OCI-LY7 (cell line): Measurements from ENCODE around the gene PTPN12. TPM values are rescaled to one million over a fixed set of nuclear protein-coding genes. Genes with fewer than 3 reads are reported as not detected.

Experiments used
- Bru-seq: library from RNA; stranded (reverse); fragments of 400-500 nt; gene quantifications from one replicate; lab custom pipeline; 2021; lab: Mats Ljungman, UMichigan
- BruChase-seq, 2 experiments: library from RNA; stranded (reverse); fragments of 400-500 nt; gene quantifications; one replicate each; lab custom pipeline; 2021; lab: Mats Ljungman, UMichigan
- BruUV-seq: library from RNA; stranded (reverse); fragments of 400-500 nt; replicated peaks from 2 replicates; lab custom pipeline; 2021; lab: Mats Ljungman, UMichigan
- CTCF ChIA-PET: fragments of 300-600 bp; sonication (Branson Sonifier 250); formaldehyde crosslinking; loops from one replicate; lab custom pipeline; 2022; ENCODE audit warnings: antibody characterized with exemption; ENCODE audit not compliant: unreplicated experiment; lab: Charles Lee
- POLR2A ChIA-PET: fragments of 300-600 bp; sonication (Branson Sonifier 250); formaldehyde crosslinking; loops from one replicate; lab custom pipeline; 2022; ENCODE audit warnings: antibody characterized with exemption; lab: Charles Lee
- DNase-seq: peaks from one replicate; pipeline ENCODE4 v3.0.0-alpha.2; 2015; ENCODE audit warnings: low spot score
- H2AFZ ChIP-seq: fragments of 200-600 bp; sonication (generic), shearing (Covaris generic); 2 replicates; pipeline ENCODE4 v1.6.1; 2014; ENCODE audit warnings: mild to moderate bottlenecking, antibody characterized with exemption, low read length, moderate library complexity
- H3K27ac ChIP-seq: fragments of 200-600 bp; sonication (generic); 2 replicates; pipeline ENCODE4 v1.5.1; 2014; ENCODE audit warnings: mixed run types, low read depth, mild to moderate bottlenecking, moderate library complexity, low read length, inconsistent platforms; ENCODE audit not compliant: poor library complexity, severe bottlenecking
- H3K36me3 ChIP-seq: fragments of 200-600 bp; sonication (generic); 2 replicates; pipeline ENCODE4 v1.6.1; 2014; ENCODE audit warnings: mild to moderate bottlenecking, antibody characterized with exemption, low read length, moderate library complexity, mixed read lengths; ENCODE audit not compliant: insufficient read depth
- H3K4me1 ChIP-seq: fragments of 200-600 bp; sonication (generic); 2 replicates; pipeline ENCODE4 v1.5.1; 2014; ENCODE audit warnings: mild to moderate bottlenecking, low read length; ENCODE audit not compliant: insufficient read depth, poor library complexity, severe bottlenecking
- H3K4me2 ChIP-seq: fragments of 200-600 bp; sonication (generic); 2 replicates; pipeline ENCODE4 v1.6.1; 2014; ENCODE audit warnings: mild to moderate bottlenecking, low read length
- H3K4me3 ChIP-seq: fragments of 200-600 bp; sonication (generic); 2 replicates; pipeline ENCODE4 v1.5.1; 2014; ENCODE audit warnings: mild to moderate bottlenecking, low read depth, low read length; ENCODE audit not compliant: poor library complexity, severe bottlenecking
- H3K79me2 ChIP-seq: fragments of 200-600 bp; sonication (generic); 2 replicates; pipeline ENCODE4 v1.6.1; 2016; ENCODE audit warnings: low read depth, mild to moderate bottlenecking, low read length, moderate library complexity, mixed read lengths; ENCODE audit not compliant: insufficient read depth
- H3K9me2 ChIP-seq: fragments of 200-600 bp; sonication (generic); 2 replicates; pipeline ENCODE4 v1.6.1; 2016; ENCODE audit warnings: mild to moderate bottlenecking, low read length, mixed read lengths; ENCODE audit not compliant: insufficient read depth
- H3K9me3 ChIP-seq: fragments of 200-600 bp; sonication (generic); 2 replicates; pipeline ENCODE4 v1.6.1; 2014; ENCODE audit warnings: mild to moderate bottlenecking, mixed run types, low read length, mixed read lengths
- H4K20me1 ChIP-seq: fragments of 200-600 bp; sonication (generic); 2 replicates; pipeline ENCODE4 v1.6.1; 2014; ENCODE audit warnings: mild to moderate bottlenecking, antibody characterized with exemption, low read length, moderate library complexity, mixed read lengths; ENCODE audit not compliant: insufficient read depth
- CTCF ChIP-seq: fragments of 200-600 bp; sonication (generic); conservative IDR thresholded peaks from 2 replicates; pipeline ENCODE4 v1.5.1; 2014; ENCODE audit warnings: mild to moderate bottlenecking, antibody characterized with exemption, low read length, moderate library complexity, mixed read lengths
- EZH2phosphoT487 ChIP-seq: fragments of 200-600 bp; sonication (generic); IDR thresholded peaks from 2 replicates; pipeline ENCODE4 v1.6.1; 2018; ENCODE audit warnings: low read depth, borderline replicate concordance, mild to moderate bottlenecking, mixed run types, antibody characterized with exemption, low read length, moderate library complexity, mixed read lengths
- intact Hi-C: fragments of 100-400 bp; cut with micrococcal nuclease; formaldehyde crosslinking; loops from one replicate; pipeline ENCODE4 v1.10.0; 2022; ENCODE audit not compliant: unreplicated experiment
- long read RNA-seq: library from polyadenylated mRNA; stranded (forward); transcript quantifications from one replicate; pipeline ENCODE4 v2.0.0, GENCODE V29; 2022
- total RNA-seq, 2 experiments: library from RNA; depleted of rRNA in 1 of 2; stranded (reverse); fragments of >200 nt in 1 of 2; shearing (Covaris generic) in 1 of 2; gene quantifications; 2 replicates each; pipeline ENCODE4 v1.2.3, GENCODE V29; 2014 to 2022

PTPN12 gene
- total RNA-seq (2014; rRNA removed; shearing (Covaris generic)) (2.7 and 7.1 TPM in 2 replicates), total RNA-seq (2022) (18.9 and 19.1 TPM in 2 replicates), Bru-seq, nascent RNA (percentile 58 among the genes with signal in this experiment), BruChase-seq, experiment 1, labeled RNA remaining after a 6-hour chase (percentile 55 among the genes with signal in this experiment), BruChase-seq, experiment 2, labeled RNA remaining after a 2-hour chase (percentile 54 among the genes with signal in this experiment)
- long read RNA-seq, partial matches to known transcripts = 2 of 4 reads
- long read RNA-seq, other reads (novel, unspliced or antisense) = 0 of 4 reads

GRCh38 chr7:77537136-77537777 lies at the start of gene PTPN12:
Gene PTPN12, plus strand, starts transcription at chr7:77537295. Its CDS starts 252 bp downstream, at chr7:77537547.
- ChIA-PET CTCF (no interaction called here), POLR2A (interaction anchor here (0.5 to 0.8 kb wide), 2 partner anchors 9 to 1777 kb away, joined by 3 to 4 read pairs; no protein-coding TSS in a partner anchor)
- TF ChIP-seq CTCF (no peak), EZH2phosphoT487 (no peak)
- H3K79me2 ChIP-seq = no peaks in the 10 kb centered on the region
- peaks cover 10% of the 10 kb centered on the region for H3K4me1 ChIP-seq
- BruUV-seq = no TSS peak
- no peaks in the 10 kb centered on the region for H3K9me3 ChIP-seq
- peak within 1 kb of the TSS; percentile 99 for H3K4me2 ChIP-seq
- H3K4me3 ChIP-seq = peak within 1 kb of the TSS; percentile 97
- H3K9me2 ChIP-seq = no peaks in the 10 kb centered on the region
- intact Hi-C loops = loop anchor here (5.0 kb wide), 1 partner anchor 185 kb away; no protein-coding TSS in a partner anchor
- H3K27ac ChIP-seq = peak within 1 kb of the TSS; percentile 50
- no peaks in the 10 kb centered on the region for H3K36me3 ChIP-seq
- DNase-seq = peak; percentile 34
- H2AFZ ChIP-seq = peak within 1 kb of the TSS; percentile 99
- 0 out of 2 replicates have a peak, but pooled peaks cover 4% of the 10 kb centered on the region for H4K20me1 ChIP-seq

GRCh38 chr7:77488986-77489385 lies 48.1 kb upstream of the PTPN12 start:
- ChIA-PET POLR2A (no interaction called here), CTCF (no interaction called here)
- Histone ChIP-seq H3K9me2 (no peaks in the 10 kb centered on the region), H3K27ac (no peak overlapping the region), H3K4me2 (no peak overlapping the region), H2AFZ (no peak overlapping the region), H3K9me3 (no peaks in the 10 kb centered on the region), H3K36me3 (no peaks in the 10 kb centered on the region), H3K79me2 (no peaks in the 10 kb centered on the region), H3K4me1 (no peaks in the 10 kb centered on the region), H4K20me1 (no peaks in the 10 kb centered on the region), H3K4me3 (no peak overlapping the region)
- no peak for TF ChIP-seq EZH2phosphoT487
- TF ChIP-seq CTCF = no peak
- intact Hi-C loops = no loop called here
- BruUV-seq = no TSS peak
- no peak for DNase-seq

GRCh38 chr7:77497079-77497478 lies 40.0 kb upstream of the PTPN12 start:
- H3K4me1 ChIP-seq = no peaks in the 10 kb centered on the region
- BruUV-seq = no TSS peak
- no peak overlapping the region for H3K27ac ChIP-seq
- intact Hi-C loops = no loop called here
- no peaks in the 10 kb centered on the region for H3K36me3 ChIP-seq
- H3K9me3 ChIP-seq = no peaks in the 10 kb centered on the region
- H2AFZ ChIP-seq = no peak overlapping the region
- no peak overlapping the region for H3K4me2 ChIP-seq
- ChIA-PET CTCF (no interaction called here), POLR2A (interaction anchor here (0.7 kb wide), 1 partner anchor 31 kb away, joined by 3 read pairs; no protein-coding TSS in a partner anchor)
- no peaks in the 10 kb centered on the region for H4K20me1 ChIP-seq
- no peaks in the 10 kb centered on the region for H3K79me2 ChIP-seq
- no peak for DNase-seq
- TF ChIP-seq EZH2phosphoT487 (no peak), CTCF (no peak)
- no peaks in the 10 kb centered on the region for H3K9me2 ChIP-seq
- no peak overlapping the region for H3K4me3 ChIP-seq
